ENCODE measurements around the gene FCGBP. TPM values are rescaled to one million over a fixed set of nuclear protein-coding genes. Genes with fewer than 3 reads are reported as not detected.

FCGBP gene
- total RNA-seq, 1 experiment from 2014 or later, result 5.7 TPM

DNA sequence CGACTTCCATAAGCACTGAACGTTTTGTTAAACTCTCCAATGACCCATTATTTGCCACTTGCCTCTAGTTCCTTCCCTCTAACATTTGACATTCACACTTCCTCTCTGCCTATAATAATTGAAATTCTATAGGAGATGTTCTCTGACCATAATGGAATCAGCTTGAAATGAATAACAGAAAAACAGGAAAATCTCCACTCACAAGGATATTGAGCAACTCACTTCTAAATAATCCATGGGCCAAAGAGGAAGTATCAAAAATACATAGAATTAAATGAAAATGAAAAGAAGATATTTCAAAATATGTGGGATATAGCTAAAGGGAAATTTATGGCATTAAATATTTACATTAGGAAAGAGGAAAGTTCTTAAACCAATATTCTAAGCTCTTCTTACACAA is 3.4 kb upstream of the FCGBP start:
- Histone ChIP-seq H3K9me3 (ENCODE audit: control insufficient read depth in 1 of 2, insufficient read depth in 1 of 2, low read depth in 1 of 2, low read length in 2 of 2) (no peaks in the 10 kb centered on the region), H4K20me1 (ENCODE audit: insufficient read depth) (no peaks in the 10 kb centered on the region), H3K36me3 (ENCODE audit: control insufficient read depth in 1 of 2, insufficient read depth in 2 of 2, low read length in 2 of 2) (no peaks in the 10 kb centered on the region), H3K27ac (ENCODE audit: low read depth, low read length) (no peak overlapping the region), H3K9me2 (ENCODE audit: insufficient read depth) (no peaks in the 10 kb centered on the region), H3K4me1 (ENCODE audit: control insufficient read depth in 1 of 2, insufficient read depth in 2 of 2, low read length in 2 of 2) (peaks cover 0 to 6% of the 10 kb centered on the region in 2 experiments; a peak in 1 of 4 replicates), H3K27me3 (ENCODE audit: insufficient read depth, low read length) (no peaks in the 10 kb centered on the region), H2AFZ (ENCODE audit: low read depth, low read length, poor library complexity, severe bottlenecking) (no peak overlapping the region), H3K4me3 (replicated peaks in 1 of 2; ENCODE audit: low read depth in 1 of 2, low read length in 2 of 2) (no peak overlapping the region), H3K79me2 (ENCODE audit: insufficient read depth, low read length) (no peaks in the 10 kb centered on the region), H3K4me2 (ENCODE audit: low read length) (no peak overlapping the region), H3K9ac (ENCODE audit: low read length) (no peak overlapping the region)
- ChIA-PET POLR2A (no interaction called here), CTCF (no interaction called here), RAD21 (ENCODE audit: low non-redundant PET in 1 of 2, low total read pairs in 2 of 2, uncharacterized antibody in 2 of 2, unreplicated experiment in 2 of 2) (no interaction called here)
- TF ChIP-seq CEBPB (IDR thresholded peaks at IDR 0.05; ENCODE audit: low read depth) (no peak), EGR1 (IDR thresholded peaks at IDR 0.05; ENCODE audit: low read depth) (no peak), SP1 (IDR thresholded peaks at IDR 0.05; ENCODE audit: low read depth) (no peak), FOSL1 (IDR thresholded peaks at IDR 0.05; ENCODE audit: low read depth) (no peak), ELF1 (IDR thresholded peaks at IDR 0.05; ENCODE audit: borderline replicate concordance, low read depth) (no peak), EZH2phosphoT487 (IDR thresholded peaks at IDR 0.05; ENCODE audit: borderline replicate concordance) (no peak), YY1 (IDR thresholded peaks at IDR 0.05; ENCODE audit: extremely low read depth, insufficient replicate concordance, low read depth, low read length) (no peak), SIN3A (IDR thresholded peaks at IDR 0.05; ENCODE audit: low read depth) (no peak), TCF7L2 (IDR thresholded peaks at IDR 0.05; ENCODE audit: borderline replicate concordance, extremely low read depth, insufficient read depth, insufficient read length) (no peak), ZFX (IDR thresholded peaks at IDR 0.05) (no peak), POLR2AphosphoS5 (IDR thresholded peaks at IDR 0.05; ENCODE audit: low read depth, low read length) (no peak), JUND (IDR thresholded peaks at IDR 0.05) (no peak), SRF (IDR thresholded peaks at IDR 0.05; ENCODE audit: low read depth) (no peak), CBX3 (IDR thresholded peaks at IDR 0.05; ENCODE audit: low read depth) (no peak), ZNF274 (IDR thresholded peaks at IDR 0.05; ENCODE audit: low read depth, low read length) (no peak), EZH2 (IDR thresholded peaks at IDR 0.05) (no peak), RAD21 (IDR thresholded peaks at IDR 0.05; ENCODE audit: low read depth) (no peak)
- TF ChIP-seq, protein P1, sequence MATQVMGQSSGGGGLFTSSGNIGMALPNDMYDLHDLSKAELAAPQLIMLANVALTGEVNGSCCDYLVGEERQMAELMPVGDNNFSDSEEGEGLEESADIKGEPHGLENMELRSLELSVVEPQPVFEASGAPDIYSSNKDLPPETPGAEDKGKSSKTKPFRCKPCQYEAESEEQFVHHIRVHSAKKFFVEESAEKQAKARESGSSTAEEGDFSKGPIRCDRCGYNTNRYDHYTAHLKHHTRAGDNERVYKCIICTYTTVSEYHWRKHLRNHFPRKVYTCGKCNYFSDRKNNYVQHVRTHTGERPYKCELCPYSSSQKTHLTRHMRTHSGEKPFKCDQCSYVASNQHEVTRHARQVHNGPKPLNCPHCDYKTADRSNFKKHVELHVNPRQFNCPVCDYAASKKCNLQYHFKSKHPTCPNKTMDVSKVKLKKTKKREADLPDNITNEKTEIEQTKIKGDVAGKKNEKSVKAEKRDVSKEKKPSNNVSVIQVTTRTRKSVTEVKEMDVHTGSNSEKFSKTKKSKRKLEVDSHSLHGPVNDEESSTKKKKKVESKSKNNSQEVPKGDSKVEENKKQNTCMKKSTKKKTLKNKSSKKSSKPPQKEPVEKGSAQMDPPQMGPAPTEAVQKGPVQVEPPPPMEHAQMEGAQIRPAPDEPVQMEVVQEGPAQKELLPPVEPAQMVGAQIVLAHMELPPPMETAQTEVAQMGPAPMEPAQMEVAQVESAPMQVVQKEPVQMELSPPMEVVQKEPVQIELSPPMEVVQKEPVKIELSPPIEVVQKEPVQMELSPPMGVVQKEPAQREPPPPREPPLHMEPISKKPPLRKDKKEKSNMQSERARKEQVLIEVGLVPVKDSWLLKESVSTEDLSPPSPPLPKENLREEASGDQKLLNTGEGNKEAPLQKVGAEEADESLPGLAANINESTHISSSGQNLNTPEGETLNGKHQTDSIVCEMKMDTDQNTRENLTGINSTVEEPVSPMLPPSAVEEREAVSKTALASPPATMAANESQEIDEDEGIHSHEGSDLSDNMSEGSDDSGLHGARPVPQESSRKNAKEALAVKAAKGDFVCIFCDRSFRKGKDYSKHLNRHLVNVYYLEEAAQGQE (IDR thresholded peaks at IDR 0.05; ENCODE audit: low read depth), result no peak
- TF ChIP-seq, protein P2, sequence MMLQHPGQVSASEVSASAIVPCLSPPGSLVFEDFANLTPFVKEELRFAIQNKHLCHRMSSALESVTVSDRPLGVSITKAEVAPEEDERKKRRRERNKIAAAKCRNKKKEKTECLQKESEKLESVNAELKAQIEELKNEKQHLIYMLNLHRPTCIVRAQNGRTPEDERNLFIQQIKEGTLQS (IDR thresholded peaks at IDR 0.05), result no peak
- TF ChIP-seq, protein P3, sequence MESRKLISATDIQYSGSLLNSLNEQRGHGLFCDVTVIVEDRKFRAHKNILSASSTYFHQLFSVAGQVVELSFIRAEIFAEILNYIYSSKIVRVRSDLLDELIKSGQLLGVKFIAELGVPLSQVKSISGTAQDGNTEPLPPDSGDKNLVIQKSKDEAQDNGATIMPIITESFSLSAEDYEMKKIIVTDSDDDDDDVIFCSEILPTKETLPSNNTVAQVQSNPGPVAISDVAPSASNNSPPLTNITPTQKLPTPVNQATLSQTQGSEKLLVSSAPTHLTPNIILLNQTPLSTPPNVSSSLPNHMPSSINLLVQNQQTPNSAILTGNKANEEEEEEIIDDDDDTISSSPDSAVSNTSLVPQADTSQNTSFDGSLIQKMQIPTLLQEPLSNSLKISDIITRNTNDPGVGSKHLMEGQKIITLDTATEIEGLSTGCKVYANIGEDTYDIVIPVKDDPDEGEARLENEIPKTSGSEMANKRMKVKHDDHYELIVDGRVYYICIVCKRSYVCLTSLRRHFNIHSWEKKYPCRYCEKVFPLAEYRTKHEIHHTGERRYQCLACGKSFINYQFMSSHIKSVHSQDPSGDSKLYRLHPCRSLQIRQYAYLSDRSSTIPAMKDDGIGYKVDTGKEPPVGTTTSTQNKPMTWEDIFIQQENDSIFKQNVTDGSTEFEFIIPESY (IDR thresholded peaks at IDR 0.05; ENCODE audit: extremely low read depth, insufficient replicate concordance, low read length), result no peak
- intact Hi-C loops (cut with micrococcal nuclease), result no loop called here
- ATAC-seq (no peak), DNase-seq (ENCODE audit: low read depth, low spot score) (no peak)
- BruUV-seq (replicated peaks), result no TSS peak

Measured in HCT116 (cell line).